GM18507 (cell line): ENCODE results near the gene CHAD.

ENCODE experiments used
- DNase-seq: peaks from one replicate; pipeline ENCODE4 v3.0.0; 2011; ENCODE audit warnings: low read depth; ENCODE audit not compliant: insufficient read length; ENCODE audit errors: extremely low spot score
- FAIRE-seq: peaks from 2 replicates; lab custom pipeline; 2011; peaks lifted over from hg19 to GRCh38; lab: Jason Lieb, UNC

CHAD gene

GRCh38 chr17:50462446-50462845, 6.2 kb downstream of the CHAD start:
- no peak for DNase-seq
- FAIRE-seq = no peak

GRCh38 chr17:50461550-50462132, 7.0 kb downstream of the CHAD start:
- no peak for DNase-seq
- FAIRE-seq = no peak

GRCh38 chr17:50460831-50461526, 7.7 kb downstream of the CHAD start:
- no peak for FAIRE-seq

GRCh38 chr17:50459756-50460155, 8.9 kb downstream of the CHAD start:
- no peak for DNase-seq
- no peak for FAIRE-seq

More at GRCh38 chr17:50460831-50461526, 7.7 kb downstream of the CHAD start:
- no peak for DNase-seq

- no peak for FAIRE-seq
- no peak for DNase-seq
Observed at GRCh38 chr17:50458701-50459676, 9.7 kb downstream of the CHAD start.

- no peak for DNase-seq
- FAIRE-seq = no peak
Observed at GRCh38 chr17:50458270-50458669, 10.4 kb downstream of the CHAD start.

- FAIRE-seq (no peak), DNase-seq (no peak)
Observed at GRCh38 chr17:50457621-50458020, 11.1 kb downstream of the CHAD start.

GRCh38 chr17:50453901-50454300, 14.8 kb downstream of the CHAD start:
- DNase-seq (no peak), FAIRE-seq (no peak)

GRCh38 chr17:50452630-50453300, 15.9 kb downstream of the CHAD start:
- FAIRE-seq = peak; percentile 15

GRCh38 chr17:50451943-50452629, 16.6 kb downstream of the CHAD start:
- DNase-seq (no peak), FAIRE-seq (no peak)

More at GRCh38 chr17:50452630-50453300, 15.9 kb downstream of the CHAD start:
- DNase-seq = no peak

- no peak for DNase-seq
- FAIRE-seq = no peak
Observed at GRCh38 chr17:50448643-50449042, 20.0 kb downstream of the CHAD start.

- DNase-seq = no peak
- no peak for FAIRE-seq
Observed at GRCh38 chr17:50447870-50448595, 20.6 kb downstream of the CHAD start.

GRCh38 chr17:50445730-50446325, 22.9 kb downstream of the CHAD start:
- no peak for DNase-seq
- FAIRE-seq = no peak

- DNase-seq (no peak), FAIRE-seq (no peak)
Observed at GRCh38 chr17:50444841-50445715, 23.6 kb downstream of the CHAD start.

GRCh38 chr17:50443505-50443974, 25.1 kb downstream of the CHAD start:
- DNase-seq (no peak), FAIRE-seq (no peak)

- FAIRE-seq (no peak), DNase-seq (no peak)
Observed at GRCh38 chr17:50440838-50441829, 27.5 kb downstream of the CHAD start.
